Progenitor cell of endocrine pancreas (in vitro differentiated cells): ENCODE results near the gene BCL6B. TPM values are rescaled to one million over a fixed set of nuclear protein-coding genes. Genes with fewer than 3 reads are reported as not detected.
A peak's percentile ranks its signal among the peaks of the same experiment; 100 is the strongest.

ENCODE experiments used
- DNase-seq: peaks from one replicate; pipeline ENCODE4 v3.0.0; 2021; ENCODE audit warnings: low spot score; ENCODE audit not compliant: unreplicated experiment
- H3K27ac Mint-ChIP-seq: 2 replicates; pipeline ENCODE4 v1.8.0; 2021; ENCODE audit warnings: mild to moderate bottlenecking, moderate library complexity, mixed read lengths
- H3K27me3 Mint-ChIP-seq: 2 replicates; pipeline ENCODE4 v1.8.0; 2021; ENCODE audit warnings: mixed read lengths
- H3K36me3 Mint-ChIP-seq: 2 replicates; pipeline ENCODE4 v1.8.0; 2022; ENCODE audit warnings: mixed read lengths; ENCODE audit not compliant: insufficient read depth
- H3K4me1 Mint-ChIP-seq: 2 replicates; pipeline ENCODE4 v1.8.0; 2021; ENCODE audit warnings: low read depth, mixed read lengths
- H3K4me3 Mint-ChIP-seq: 2 replicates; pipeline ENCODE4 v1.8.0; 2021; ENCODE audit warnings: low read depth, mild to moderate bottlenecking, moderate library complexity, mixed read lengths
- H3K9me3 Mint-ChIP-seq: 2 replicates; pipeline ENCODE4 v1.8.0; 2021; ENCODE audit warnings: low read depth, mixed read lengths
- total RNA-seq: library from RNA; stranded (reverse); gene quantifications from 2 replicates; pipeline ENCODE4 v1.2.1, GENCODE V29; 2021
- TF ChIP-seq, protein P1 (sequence below): fragments of 200-600 bp; sonication (generic); IDR thresholded peaks from one replicate; pipeline ENCODE4 v1.5.0; 2021; ENCODE audit warnings: antibody characterized with exemption, mild to moderate bottlenecking; ENCODE audit not compliant: unreplicated experiment

BCL6B gene
- total RNA-seq, 1 donor from 2014 or later: not detected

DNA sequence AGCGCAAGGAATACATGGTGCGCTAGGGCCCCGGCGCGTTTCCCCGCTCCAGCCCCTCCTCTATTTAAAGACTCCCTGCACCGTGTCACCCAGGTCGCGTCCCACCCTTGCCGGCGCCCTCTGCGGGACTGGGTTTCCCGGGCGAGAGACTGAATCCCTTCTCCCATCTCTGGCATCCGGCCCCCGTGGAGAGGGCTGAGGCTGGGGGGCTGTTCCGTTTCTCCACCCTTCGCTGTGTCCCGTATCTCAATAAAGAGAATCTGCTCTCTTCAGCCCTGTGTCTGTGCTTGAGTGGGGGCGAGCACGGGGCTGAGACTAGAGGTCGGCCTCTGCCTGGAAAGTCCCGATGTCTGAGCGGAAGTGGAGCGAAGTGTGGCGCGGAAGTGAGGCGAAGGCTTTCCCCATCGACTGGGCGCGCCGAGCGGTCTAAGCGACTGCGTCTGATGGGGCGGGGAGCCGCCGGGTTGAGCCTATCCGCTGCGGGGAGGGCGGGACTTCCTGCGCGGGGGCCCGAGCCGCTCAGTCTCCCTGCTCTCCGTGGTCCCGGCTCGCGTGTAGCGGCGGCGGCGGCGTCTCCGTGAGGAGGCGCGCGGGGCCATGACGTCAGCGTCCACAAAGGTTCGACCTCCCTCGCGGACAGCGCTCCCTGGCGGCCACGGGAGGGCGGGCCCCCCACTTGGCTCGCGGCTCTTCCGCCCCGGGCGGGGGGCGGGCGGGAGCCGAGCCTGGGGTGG is 8.4 kb upstream of the BCL6B start:
- TF ChIP-seq, protein P1, sequence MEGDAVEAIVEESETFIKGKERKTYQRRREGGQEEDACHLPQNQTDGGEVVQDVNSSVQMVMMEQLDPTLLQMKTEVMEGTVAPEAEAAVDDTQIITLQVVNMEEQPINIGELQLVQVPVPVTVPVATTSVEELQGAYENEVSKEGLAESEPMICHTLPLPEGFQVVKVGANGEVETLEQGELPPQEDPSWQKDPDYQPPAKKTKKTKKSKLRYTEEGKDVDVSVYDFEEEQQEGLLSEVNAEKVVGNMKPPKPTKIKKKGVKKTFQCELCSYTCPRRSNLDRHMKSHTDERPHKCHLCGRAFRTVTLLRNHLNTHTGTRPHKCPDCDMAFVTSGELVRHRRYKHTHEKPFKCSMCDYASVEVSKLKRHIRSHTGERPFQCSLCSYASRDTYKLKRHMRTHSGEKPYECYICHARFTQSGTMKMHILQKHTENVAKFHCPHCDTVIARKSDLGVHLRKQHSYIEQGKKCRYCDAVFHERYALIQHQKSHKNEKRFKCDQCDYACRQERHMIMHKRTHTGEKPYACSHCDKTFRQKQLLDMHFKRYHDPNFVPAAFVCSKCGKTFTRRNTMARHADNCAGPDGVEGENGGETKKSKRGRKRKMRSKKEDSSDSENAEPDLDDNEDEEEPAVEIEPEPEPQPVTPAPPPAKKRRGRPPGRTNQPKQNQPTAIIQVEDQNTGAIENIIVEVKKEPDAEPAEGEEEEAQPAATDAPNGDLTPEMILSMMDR: peak; percentile 88
- Mint-ChIP-seq H3K4me3 (peak overlapping the region; percentile 96), H3K27me3 (no peaks in the 10 kb centered on the region), H3K27ac (peak overlapping the region; percentile 100), H3K36me3 (peaks cover 4% of the 10 kb centered on the region), H3K4me1 (peaks cover 35% of the 10 kb centered on the region), H3K9me3 (no peaks in the 10 kb centered on the region)
- peak; percentile 96 for DNase-seq

DNA sequence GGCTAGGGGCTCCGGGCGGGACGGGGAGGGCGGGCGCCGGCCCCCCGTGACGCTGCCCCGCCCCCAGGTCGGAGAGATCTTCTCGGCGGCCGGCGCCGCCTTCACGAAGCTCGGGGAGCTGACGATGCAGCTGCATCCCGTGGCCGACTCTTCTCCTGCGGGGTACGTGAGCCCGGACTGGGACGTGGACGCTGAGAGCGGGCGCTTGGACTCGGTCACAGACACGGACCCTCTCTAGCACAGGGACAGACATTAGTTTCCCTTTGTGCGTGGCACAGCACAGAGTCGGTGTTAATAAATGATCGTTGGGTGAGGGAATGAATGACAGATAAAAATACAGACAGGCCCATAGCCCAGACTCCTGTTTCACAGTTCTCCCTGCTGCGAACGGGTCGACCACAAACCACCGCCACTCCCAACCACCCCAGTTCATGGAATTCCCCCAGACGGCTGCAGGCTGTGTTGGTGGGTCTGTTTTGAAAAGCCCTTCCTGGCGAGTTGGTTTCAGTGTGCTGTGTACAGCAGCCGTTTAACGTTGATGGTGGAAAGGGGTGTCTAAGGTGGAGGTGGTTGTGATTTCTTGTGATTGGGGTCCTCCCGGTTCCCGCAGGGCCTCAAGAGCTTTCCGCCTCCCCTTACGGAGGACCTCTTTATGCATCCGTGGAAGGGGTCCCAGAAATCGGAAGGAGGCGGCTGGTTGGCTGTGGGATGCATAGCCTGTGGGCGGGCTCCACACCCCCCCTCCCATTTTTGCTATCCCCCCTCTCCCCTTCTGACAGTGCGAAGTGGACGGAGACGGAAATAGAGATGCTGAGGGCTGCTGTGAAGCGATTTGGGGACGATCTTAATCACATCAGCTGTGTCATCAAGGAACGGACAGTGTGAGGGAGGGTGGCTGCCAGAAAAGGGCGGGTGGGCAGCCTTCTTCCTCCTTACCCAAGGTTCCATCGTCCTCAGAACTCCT is 7.6 kb upstream of the BCL6B start:
- Mint-ChIP-seq H3K27ac (peak overlapping the region; percentile 81), H3K27me3 (peaks cover under 1% of the 10 kb centered on the region), H3K4me3 (peak overlapping the region; percentile 86), H3K36me3 (peaks cover 3% of the 10 kb centered on the region), H3K4me1 (peaks cover 36% of the 10 kb centered on the region), H3K9me3 (no peaks in the 10 kb centered on the region)
- TF ChIP-seq, protein P1: peak; percentile 39
- DNase-seq: no peak

DNA sequence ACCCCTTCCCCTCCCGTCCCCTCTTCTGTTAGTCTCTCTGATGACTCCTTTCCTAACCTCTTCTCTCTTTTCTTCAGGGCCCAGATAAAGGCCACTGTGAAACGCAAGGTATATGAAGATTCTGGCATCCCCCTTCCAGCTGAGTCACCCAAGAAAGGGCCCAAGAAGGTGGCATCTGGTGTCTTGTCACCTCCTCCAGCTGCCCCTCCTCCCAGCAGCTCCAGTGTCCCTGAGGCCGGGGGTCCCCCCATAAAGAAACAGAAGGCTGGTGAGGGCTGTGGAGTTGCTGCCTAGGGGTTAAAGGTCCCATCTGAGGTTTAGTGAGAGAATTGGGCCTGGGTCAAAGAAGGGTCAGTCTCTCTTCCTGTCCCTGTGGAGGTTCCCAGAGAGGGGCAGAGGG is 6.4 kb upstream of the BCL6B start:
- no peak overlapping the region for H3K27ac Mint-ChIP-seq
- peaks cover 3% of the 10 kb centered on the region for H3K36me3 Mint-ChIP-seq
- H3K9me3 Mint-ChIP-seq: no peaks in the 10 kb centered on the region
- H3K4me1 Mint-ChIP-seq: peaks cover 29% of the 10 kb centered on the region
- peaks cover 12% of the 10 kb centered on the region for H3K27me3 Mint-ChIP-seq
- TF ChIP-seq, protein P1: no peak
- DNase-seq: no peak
- peak overlapping the region; percentile 53 for H3K4me3 Mint-ChIP-seq

DNA sequence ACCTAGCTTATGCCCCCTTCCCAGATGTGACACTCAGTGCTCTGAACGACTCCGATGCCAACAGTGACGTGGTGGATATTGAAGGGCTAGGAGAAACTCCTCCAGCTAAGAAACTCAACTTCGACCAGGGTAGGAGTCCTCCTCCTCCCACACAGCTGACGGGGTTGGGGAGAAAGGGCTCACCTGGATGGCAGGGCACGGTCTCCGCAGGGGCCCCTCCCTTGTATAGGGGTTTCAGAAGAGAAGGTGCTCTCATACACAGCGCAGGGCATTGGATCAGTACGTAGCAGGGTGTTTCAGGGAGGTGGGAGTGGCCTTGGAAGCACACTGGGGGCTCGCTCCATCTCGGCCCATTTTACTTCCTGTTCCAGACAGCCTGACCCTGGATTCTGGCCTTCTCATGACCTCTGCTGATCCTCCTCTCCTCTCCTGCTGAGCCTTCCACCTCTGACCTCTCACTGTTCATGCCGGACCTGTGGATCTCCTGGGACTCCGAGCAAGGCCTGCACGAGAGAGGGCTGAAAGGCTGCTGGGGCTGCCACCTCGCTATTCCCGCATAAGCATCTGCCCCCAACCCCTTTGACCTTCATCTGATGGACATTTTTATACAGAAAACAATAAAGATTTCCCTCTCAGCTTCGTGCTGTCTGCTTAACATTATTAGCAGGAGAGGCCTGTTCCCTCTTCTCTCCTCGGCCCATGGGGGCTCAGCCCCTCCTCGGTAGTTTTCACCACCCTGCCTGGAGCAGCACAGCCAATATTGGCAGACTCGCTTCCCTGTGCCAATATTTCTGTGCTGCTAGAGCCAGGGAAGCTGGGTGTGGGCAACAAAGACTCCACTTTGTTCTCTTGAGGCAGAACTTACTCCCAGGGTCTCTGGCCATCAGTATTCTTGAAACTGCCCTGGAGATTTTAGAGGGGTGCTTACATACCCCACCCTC is 5.7 kb upstream of the BCL6B start:
- TF ChIP-seq, protein P1: no peak
- H3K27ac Mint-ChIP-seq: no peak overlapping the region
- H3K4me1 Mint-ChIP-seq: peaks cover 22% of the 10 kb centered on the region
- peak overlapping the region; percentile 26 for H3K4me3 Mint-ChIP-seq
- no peaks in the 10 kb centered on the region for H3K9me3 Mint-ChIP-seq
- DNase-seq: no peak
- peaks cover 18% of the 10 kb centered on the region for H3K27me3 Mint-ChIP-seq
- peaks cover 3% of the 10 kb centered on the region for H3K36me3 Mint-ChIP-seq
